H54 (cell line): Measurements from ENCODE around the gene RASSF7.
A peak's percentile ranks its signal among the peaks of the same experiment; 100 is the strongest.

Source experiments
- DNase-seq: peaks from one replicate; pipeline ENCODE4 v3.0.0; 2011; ENCODE audit warnings: low spot score, mixed read lengths; ENCODE audit not compliant: insufficient read length
- FAIRE-seq: peaks from 3 replicates; lab custom pipeline; 2011; peaks lifted over from hg19 to GRCh38; lab: Jason Lieb, UNC
- POLR2A ChIP-seq: IDR thresholded peaks from 2 replicates; pipeline ENCODE4 v1.6.1; 2011; ENCODE audit warnings: low read depth, mild to moderate bottlenecking, low read length

RASSF7 gene

DNA sequence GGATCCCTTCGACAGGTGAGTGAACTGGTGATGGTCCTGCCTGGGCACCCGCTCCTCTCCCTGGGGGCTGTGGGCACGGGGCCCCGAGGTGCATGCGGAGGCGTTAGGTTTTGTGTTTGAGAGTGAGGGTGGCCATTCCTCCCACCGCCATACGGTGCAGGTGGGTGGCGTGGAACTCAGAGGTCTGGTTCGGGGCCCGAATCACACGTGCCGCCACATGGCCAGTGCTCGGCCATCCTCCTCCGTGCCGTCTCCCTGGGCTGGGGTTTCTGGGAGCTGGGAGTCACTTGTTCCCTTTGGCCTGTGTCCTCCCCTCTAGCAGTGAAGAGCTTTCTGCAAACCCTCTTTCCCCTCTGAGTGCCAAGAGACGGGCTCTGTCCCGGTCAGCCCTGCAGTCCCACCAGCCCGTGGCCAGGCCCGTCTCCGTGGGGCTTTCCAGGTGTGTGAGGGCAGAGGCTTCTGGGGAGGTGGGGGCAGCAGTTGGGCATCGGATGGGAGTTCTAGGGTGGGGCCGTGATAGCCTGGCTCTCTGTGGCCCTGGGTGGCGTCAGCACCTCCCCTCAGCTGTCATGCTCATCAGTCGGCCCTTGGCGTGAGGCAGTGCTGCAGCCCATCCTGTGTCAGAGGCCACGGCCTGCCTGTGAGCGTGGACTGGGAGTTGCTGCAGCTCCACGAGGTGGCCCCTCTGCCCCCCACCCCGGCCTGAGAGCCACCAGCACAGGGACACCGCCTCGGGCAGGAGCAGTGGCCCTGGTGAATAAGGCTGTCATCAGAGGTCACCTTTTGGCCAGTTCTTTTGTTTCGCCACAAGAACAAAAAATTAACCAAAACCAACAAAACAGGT, 44.7 kb downstream of the RASSF7 start:
- no peak for FAIRE-seq
- no peak for DNase-seq
- TF ChIP-seq POLR2A: no peak

- FAIRE-seq (peak; percentile 48), DNase-seq (peak; percentile 99)
- peak; percentile 41 for TF ChIP-seq POLR2A
These were observed 45.5 kb downstream of the RASSF7 start for GRCh38 chr11:606245-606644.

DNA sequence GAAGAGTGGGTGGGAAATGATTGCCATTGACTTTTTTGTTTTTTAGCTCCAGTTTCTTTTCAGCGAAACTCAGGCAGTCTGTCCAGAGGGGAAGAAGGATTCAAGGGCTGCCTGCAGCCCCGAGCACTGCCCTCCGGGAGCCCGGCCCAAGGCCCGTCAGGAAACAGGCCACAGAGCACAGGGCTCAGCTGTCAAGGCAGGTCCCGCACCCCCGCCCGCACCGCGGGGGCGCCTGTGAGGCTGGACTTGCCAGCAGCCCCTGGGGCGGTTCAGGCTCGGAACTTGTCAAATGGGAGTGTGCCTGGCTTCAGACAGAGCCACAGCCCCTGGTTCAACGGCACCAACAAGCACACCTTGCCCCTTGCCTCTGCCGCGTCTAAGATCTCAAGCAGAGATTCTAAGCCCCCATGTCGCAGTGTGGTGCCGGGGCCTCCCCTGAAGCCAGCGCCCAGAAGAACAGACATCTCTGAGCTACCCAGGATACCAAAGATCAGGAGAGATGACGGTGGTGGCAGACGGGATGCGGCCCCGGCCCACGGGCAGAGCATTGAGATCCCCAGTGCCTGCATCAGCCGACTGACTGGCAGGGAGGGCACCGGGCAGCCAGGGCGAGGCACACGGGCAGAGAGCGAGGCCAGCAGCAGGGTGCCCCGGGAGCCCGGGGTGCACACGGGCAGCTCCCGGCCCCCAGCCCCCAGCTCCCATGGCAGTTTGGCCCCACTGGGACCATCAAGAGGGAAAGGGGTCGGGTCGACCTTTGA, 46.4 kb downstream of the RASSF7 start:
- DNase-seq (no peak), FAIRE-seq (no peak)
- no peak for TF ChIP-seq POLR2A

DNA sequence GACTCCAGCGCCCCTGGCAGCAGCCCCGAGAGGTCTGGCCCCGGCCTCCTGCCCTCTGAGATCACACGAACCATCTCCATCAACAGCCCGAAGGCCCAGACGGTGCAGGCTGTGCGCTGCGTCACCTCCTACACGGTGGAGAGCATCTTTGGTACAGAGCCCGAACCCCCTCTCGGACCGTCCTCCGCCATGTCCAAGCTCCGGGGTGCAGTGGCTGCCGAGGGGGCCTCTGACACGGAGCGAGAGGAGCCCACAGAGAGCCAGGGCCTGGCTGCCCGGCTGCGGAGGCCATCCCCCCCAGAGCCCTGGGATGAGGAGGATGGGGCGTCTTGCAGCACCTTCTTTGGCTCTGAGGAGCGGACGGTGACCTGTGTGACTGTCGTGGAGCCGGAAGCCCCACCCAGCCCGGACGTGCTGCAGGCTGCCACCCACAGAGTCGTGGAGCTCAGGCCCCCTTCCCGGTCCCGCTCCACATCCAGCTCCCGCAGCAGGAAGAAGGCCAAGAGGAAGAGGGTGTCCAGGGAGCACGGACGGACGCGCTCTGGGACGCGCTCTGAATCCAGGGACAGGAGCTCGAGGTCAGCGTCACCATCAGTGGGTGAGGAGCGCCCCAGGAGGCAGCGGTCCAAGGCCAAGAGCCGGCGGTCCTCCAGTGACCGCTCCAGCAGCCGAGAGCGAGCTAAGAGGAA, 47.3 kb downstream of the RASSF7 start:
- DNase-seq (no peak), FAIRE-seq (no peak)
- TF ChIP-seq POLR2A: no peak

- TF ChIP-seq POLR2A: no peak
- DNase-seq (no peak), FAIRE-seq (no peak)
These were observed 48.1 kb downstream of the RASSF7 start for GRCh38 chr11:608791-609251.

GRCh38 chr11:609341-609811, 48.6 kb downstream of the RASSF7 start:
- DNase-seq (no peak), FAIRE-seq (no peak)
- no peak for TF ChIP-seq POLR2A

GRCh38 chr11:610146-610801, 49.5 kb downstream of the RASSF7 start:
- DNase-seq (no peak), FAIRE-seq (no peak)
- TF ChIP-seq POLR2A: no peak

GRCh38 chr11:611001-611996, 50.5 kb downstream of the RASSF7 start:
- no peak for TF ChIP-seq POLR2A
- DNase-seq (no peak), FAIRE-seq (no peak)

- no peak for FAIRE-seq
- TF ChIP-seq POLR2A: no peak
- no peak for DNase-seq
These were observed 51.6 kb downstream of the RASSF7 start for GRCh38 chr11:612201-612960.

DNA sequence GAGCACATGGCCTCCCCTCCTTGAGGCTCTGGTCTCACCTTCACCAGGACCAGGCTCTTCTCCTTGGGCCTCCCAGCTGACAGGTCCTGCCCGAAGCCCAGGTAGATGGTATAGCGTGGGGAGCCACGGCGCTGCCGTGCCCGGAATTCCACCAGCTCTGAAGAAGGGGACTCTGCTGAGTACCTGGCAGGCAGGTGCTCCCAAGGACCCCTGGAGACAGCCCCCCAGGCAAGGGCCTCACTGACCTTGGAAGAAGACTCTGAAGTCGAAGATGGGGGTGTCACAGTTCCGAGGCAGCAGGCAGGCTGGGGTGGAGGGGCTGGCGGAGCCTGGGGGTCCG, 52.2 kb downstream of the RASSF7 start:
- FAIRE-seq (no peak), DNase-seq (no peak)
- TF ChIP-seq POLR2A: no peak

- DNase-seq (no peak), FAIRE-seq (no peak)
These were observed 52.7 kb downstream of the RASSF7 start for GRCh38 chr11:613369-613968.

More at GRCh38 chr11:613369-613968, 52.7 kb downstream of the RASSF7 start:
- TF ChIP-seq POLR2A: no peak
